GM23338 (cell line): ENCODE data around the gene MRGPRX3. TPM values are rescaled to one million over a fixed set of nuclear protein-coding genes. Genes with fewer than 3 reads are reported as not detected.

Experiments
- ATAC-seq: fragments of 200-7000 bp; cut with Tn5 transposase; 3 replicates; pipeline ENCODE4 v1.9.1; 2020
- DNase-seq: peaks from one replicate; pipeline ENCODE4 v3.0.0-alpha.2; 2015; ENCODE audit warnings: low spot score
- H2AFZ ChIP-seq: fragments of 200-600 bp; sonication (generic); 2 replicates; pipeline ENCODE4 v1.8.0; 2016; ENCODE audit warnings: antibody characterized with exemption, mild to moderate bottlenecking, moderate library complexity
- H3F3A ChIP-seq: fragments of 200-600 bp; sonication (generic); replicated peaks from 2 replicates; pipeline ENCODE4 v1.8.0; 2017; ENCODE audit warnings: antibody characterized with exemption, mixed run types, low read depth
- H3K27ac ChIP-seq: fragments of 200-600 bp; sonication (generic); 2 replicates; pipeline ENCODE4 v1.6.1; 2016; ENCODE audit warnings: low read depth
- H3K27me3 ChIP-seq: fragments of 200-600 bp; sonication (generic); 2 replicates; pipeline ENCODE4 v1.8.0; 2016; ENCODE audit warnings: mild to moderate bottlenecking, mixed run types, moderate library complexity; ENCODE audit not compliant: insufficient read depth
- H3K36me3 ChIP-seq: fragments of 200-600 bp; sonication (generic); 2 replicates; pipeline ENCODE4 v1.8.0; 2016; ENCODE audit warnings: mild to moderate bottlenecking; ENCODE audit not compliant: insufficient read depth
- H3K4me1 ChIP-seq: fragments of 200-600 bp; sonication (generic); 2 replicates; pipeline ENCODE4 v1.8.0; 2016; ENCODE audit warnings: mild to moderate bottlenecking, moderate library complexity; ENCODE audit not compliant: insufficient read depth
- H3K4me2 ChIP-seq: fragments of 200-600 bp; sonication (generic); 2 replicates; pipeline ENCODE4 v1.7.1; 2017; ENCODE audit warnings: mixed run types
- H3K4me3 ChIP-seq: fragments of 200-600 bp; sonication (generic); 2 replicates; pipeline ENCODE4 v1.6.1; 2016; ENCODE audit warnings: mixed run types
- H3K79me2 ChIP-seq: fragments of 200-600 bp; sonication (generic); replicated peaks from 2 replicates; pipeline ENCODE4 v1.8.0; 2017; ENCODE audit warnings: mild to moderate bottlenecking; ENCODE audit not compliant: insufficient read depth
- H3K9me2 ChIP-seq: fragments of 200-600 bp; sonication (generic); 2 replicates; pipeline ENCODE4 v1.8.0; 2017; ENCODE audit not compliant: insufficient read depth
- H4K20me1 ChIP-seq: fragments of 200-600 bp; sonication (generic); replicated peaks from 2 replicates; pipeline ENCODE4 v1.8.0; 2017; ENCODE audit warnings: mild to moderate bottlenecking; ENCODE audit not compliant: insufficient read depth
- H3K27ac Mint-ChIP-seq: 2 replicates; pipeline ENCODE4 v1.8.0; 2020; ENCODE audit warnings: inconsistent platforms, mild to moderate bottlenecking, moderate library complexity, mixed read lengths
- H3K27me3 Mint-ChIP-seq: 3 replicates; pipeline ENCODE4 v1.8.0; 2022; ENCODE audit warnings: low read depth, mild to moderate bottlenecking, moderate library complexity, mixed read lengths, inconsistent platforms; ENCODE audit not compliant: insufficient read depth, poor library complexity
- H3K36me3 Mint-ChIP-seq: 3 replicates; pipeline ENCODE4 v1.8.0; 2021; ENCODE audit warnings: low read depth, mild to moderate bottlenecking, inconsistent platforms, moderate library complexity, mixed read lengths
- H3K4me1 Mint-ChIP-seq: 3 replicates; pipeline ENCODE4 v1.8.0; 2020; ENCODE audit warnings: mild to moderate bottlenecking, inconsistent platforms, mixed read lengths
- H3K4me3 Mint-ChIP-seq: 3 replicates; pipeline ENCODE4 v1.8.0; 2021; ENCODE audit warnings: moderate library complexity, mild to moderate bottlenecking, inconsistent platforms, mixed read lengths
- H3K9me3 Mint-ChIP-seq: 3 replicates; pipeline ENCODE4 v1.8.0; 2020; ENCODE audit warnings: moderate library complexity, mild to moderate bottlenecking, inconsistent platforms, mixed read lengths
- CREB1 ChIP-seq: fragments of 250-450 bp; sonication (Bioruptor Pico); IDR thresholded peaks from 2 replicates; pipeline ENCODE4 v1.5.0; 2020; ENCODE audit warnings: low read depth, mild to moderate bottlenecking, moderate library complexity
- CTCF ChIP-seq, 2 experiments: fragments of 200-600 bp in 1 of 2; sonication (generic) in 1 of 2; conservative IDR thresholded peaks; 2 replicates each; pipeline versions ENCODE4 v1.5.1 to v1.6.1; 2016 to 2017; ENCODE audit warnings: antibody characterized with exemption in 2 of 2, low read depth in 2 of 2, mild to moderate bottlenecking in 2 of 2, moderate library complexity in 1 of 2
- EZH2 ChIP-seq: fragments of 200-600 bp; sonication (generic); IDR thresholded peaks from one replicate; pipeline ENCODE4 v1.8.0; 2017; ENCODE audit warnings: antibody characterized with exemption, mild to moderate bottlenecking, low read depth; ENCODE audit not compliant: unreplicated experiment
- ZNF331 ChIP-seq: fragments of 250-450 bp; sonication (Bioruptor Pico); IDR thresholded peaks from 2 replicates; pipeline ENCODE4 v1.5.0; 2020; ENCODE audit warnings: low read depth, mild to moderate bottlenecking, moderate library complexity
- polyA plus RNA-seq: library from polyadenylated mRNA; unstranded; fragments of >200 nt; fragmentation: Nextera tagmentation; extraction: Ambion mirVana; gene quantifications from 2 replicates; pipeline ENCODE4 v1.2.1, GENCODE V29; 2016
- total RNA-seq: library from RNA; depleted of rRNA; stranded (reverse); fragments of >200 nt; shearing (Covaris generic); gene quantifications from 2 replicates; pipeline ENCODE4 v1.2.3, GENCODE V29; 2014
- TF ChIP-seq, protein P1 (sequence below): fragments of 250-450 bp; sonication (Bioruptor Pico); IDR thresholded peaks from 2 replicates; pipeline ENCODE4 v1.5.0; 2020; ENCODE audit warnings: mild to moderate bottlenecking, moderate library complexity

MRGPRX3 gene
- total and polyA plus RNA-seq, 2 experiments from 2014 or later = not detected

- H3K4me1 Mint-ChIP-seq = peaks cover 5% of the 10 kb centered on the region; the same call in 2 of the 3 replicates
- H4K20me1 ChIP-seq = 0 out of 2 replicates have a peak, but pooled peaks cover 5% of the 10 kb centered on the region
- peaks cover 18% of the 10 kb centered on the region for H3K36me3 ChIP-seq
Observed at GRCh38 chr11:18088366-18088765, 44.0 kb upstream of the MRGPRX3 start.

More at GRCh38 chr11:18088366-18088765, 44.0 kb upstream of the MRGPRX3 start:
- DNase-seq (no peak), ATAC-seq (no peak)
- H2AFZ ChIP-seq = no peak overlapping the region
- H3K36me3 Mint-ChIP-seq = peaks cover 73% of the 10 kb centered on the region
- no peak overlapping the region for H3K4me3 Mint-ChIP-seq
- no peaks in the 10 kb centered on the region for H3F3A ChIP-seq
- H3K27me3 ChIP-seq = no peaks in the 10 kb centered on the region
- no peaks in the 10 kb centered on the region for H3K9me3 Mint-ChIP-seq
- H3K4me2 ChIP-seq = no peak overlapping the region
- H3K27ac Mint-ChIP-seq = no peak overlapping the region
- no peak for TF ChIP-seq ZNF331
- TF ChIP-seq CTCF (conservative IDR thresholded peaks at IDR 0.05; ENCODE audit: low read depth in 2 of 2) = no peak
- no peak for TF ChIP-seq EZH2
- TF ChIP-seq, protein P1, sequence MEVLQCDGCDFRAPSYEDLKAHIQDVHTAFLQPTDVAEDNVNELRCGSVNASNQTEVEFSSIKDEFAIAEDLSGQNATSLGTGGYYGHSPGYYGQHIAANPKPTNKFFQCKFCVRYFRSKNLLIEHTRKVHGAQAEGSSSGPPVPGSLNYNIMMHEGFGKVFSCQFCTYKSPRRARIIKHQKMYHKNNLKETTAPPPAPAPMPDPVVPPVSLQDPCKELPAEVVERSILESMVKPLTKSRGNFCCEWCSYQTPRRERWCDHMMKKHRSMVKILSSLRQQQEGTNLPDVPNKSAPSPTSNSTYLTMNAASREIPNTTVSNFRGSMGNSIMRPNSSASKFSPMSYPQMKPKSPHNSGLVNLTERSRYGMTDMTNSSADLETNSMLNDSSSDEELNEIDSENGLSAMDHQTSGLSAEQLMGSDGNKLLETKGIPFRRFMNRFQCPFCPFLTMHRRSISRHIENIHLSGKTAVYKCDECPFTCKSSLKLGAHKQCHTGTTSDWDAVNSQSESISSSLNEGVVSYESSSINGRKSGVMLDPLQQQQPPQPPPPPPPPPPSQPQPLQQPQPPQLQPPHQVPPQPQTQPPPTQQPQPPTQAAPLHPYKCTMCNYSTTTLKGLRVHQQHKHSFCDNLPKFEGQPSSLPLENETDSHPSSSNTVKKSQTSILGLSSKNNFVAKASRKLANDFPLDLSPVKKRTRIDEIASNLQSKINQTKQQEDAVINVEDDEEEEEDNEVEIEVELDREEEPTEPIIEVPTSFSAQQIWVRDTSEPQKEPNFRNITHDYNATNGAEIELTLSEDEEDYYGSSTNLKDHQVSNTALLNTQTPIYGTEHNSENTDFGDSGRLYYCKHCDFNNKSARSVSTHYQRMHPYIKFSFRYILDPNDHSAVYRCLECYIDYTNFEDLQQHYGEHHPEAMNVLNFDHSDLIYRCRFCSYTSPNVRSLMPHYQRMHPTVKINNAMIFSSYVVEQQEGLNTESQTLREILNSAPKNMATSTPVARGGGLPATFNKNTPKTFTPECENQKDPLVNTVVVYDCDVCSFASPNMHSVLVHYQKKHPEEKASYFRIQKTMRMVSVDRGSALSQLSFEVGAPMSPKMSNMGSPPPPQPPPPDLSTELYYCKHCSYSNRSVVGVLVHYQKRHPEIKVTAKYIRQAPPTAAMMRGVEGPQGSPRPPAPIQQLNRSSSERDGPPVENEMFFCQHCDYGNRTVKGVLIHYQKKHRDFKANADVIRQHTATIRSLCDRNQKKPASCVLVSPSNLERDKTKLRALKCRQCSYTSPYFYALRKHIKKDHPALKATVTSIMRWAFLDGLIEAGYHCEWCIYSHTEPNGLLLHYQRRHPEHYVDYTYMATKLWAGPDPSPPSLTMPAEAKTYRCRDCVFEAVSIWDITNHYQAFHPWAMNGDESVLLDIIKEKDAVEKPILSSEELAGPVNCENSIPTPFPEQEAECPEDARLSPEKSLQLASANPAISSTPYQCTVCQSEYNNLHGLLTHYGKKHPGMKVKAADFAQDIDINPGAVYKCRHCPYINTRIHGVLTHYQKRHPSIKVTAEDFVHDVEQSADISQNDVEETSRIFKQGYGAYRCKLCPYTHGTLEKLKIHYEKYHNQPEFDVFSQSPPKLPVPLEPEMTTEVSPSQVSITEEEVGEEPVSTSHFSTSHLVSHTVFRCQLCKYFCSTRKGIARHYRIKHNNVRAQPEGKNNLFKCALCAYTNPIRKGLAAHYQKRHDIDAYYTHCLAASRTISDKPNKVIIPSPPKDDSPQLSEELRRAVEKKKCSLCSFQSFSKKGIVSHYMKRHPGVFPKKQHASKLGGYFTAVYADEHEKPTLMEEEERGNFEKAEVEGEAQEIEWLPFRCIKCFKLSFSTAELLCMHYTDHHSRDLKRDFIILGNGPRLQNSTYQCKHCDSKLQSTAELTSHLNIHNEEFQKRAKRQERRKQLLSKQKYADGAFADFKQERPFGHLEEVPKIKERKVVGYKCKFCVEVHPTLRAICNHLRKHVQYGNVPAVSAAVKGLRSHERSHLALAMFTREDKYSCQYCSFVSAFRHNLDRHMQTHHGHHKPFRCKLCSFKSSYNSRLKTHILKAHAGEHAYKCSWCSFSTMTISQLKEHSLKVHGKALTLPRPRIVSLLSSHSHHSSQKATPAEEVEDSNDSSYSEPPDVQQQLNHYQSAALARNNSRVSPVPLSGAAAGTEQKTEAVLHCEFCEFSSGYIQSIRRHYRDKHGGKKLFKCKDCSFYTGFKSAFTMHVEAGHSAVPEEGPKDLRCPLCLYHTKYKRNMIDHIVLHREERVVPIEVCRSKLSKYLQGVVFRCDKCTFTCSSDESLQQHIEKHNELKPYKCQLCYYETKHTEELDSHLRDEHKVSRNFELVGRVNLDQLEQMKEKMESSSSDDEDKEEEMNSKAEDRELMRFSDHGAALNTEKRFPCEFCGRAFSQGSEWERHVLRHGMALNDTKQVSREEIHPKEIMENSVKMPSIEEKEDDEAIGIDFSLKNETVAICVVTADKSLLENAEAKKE = no peak
- no peak for TF ChIP-seq CREB1
- H3K9me2 ChIP-seq = no peaks in the 10 kb centered on the region
- no peaks in the 10 kb centered on the region for H3K4me1 ChIP-seq
- H3K79me2 ChIP-seq = no peaks in the 10 kb centered on the region
- H3K27me3 Mint-ChIP-seq = no peaks in the 10 kb centered on the region
- H3K4me3 ChIP-seq = no peak overlapping the region
- no peak overlapping the region for H3K27ac ChIP-seq
